ENCODE measurements around the gene HIVEP3. TPM values are rescaled to one million over a fixed set of nuclear protein-coding genes. Genes with fewer than 3 reads are reported as not detected.

Gene HIVEP3
- total RNA-seq, 5 donors from 2014 or later (not counting 1 experiment from before 2014, with no cell fraction given), result 7.0 to 15.3 (median 8.8) TPM

- Mint-ChIP-seq H3K27ac (peak overlapping the region; percentile 87 to 94), H3K9me3 (no peaks in the 10 kb centered on the region), H3K4me1 (peaks cover 70 to 93% (median 82%) of the 10 kb centered on the region in 3 donors), H3K36me3 (no peaks in the 10 kb centered on the region), H3K27me3 (no peaks in the 10 kb centered on the region), H3K4me3 (peak overlapping the region; percentile 63 to 78 (median 68))
- H3K27ac ChIP-seq (ENCODE audit: low read length), result peak overlapping the region; percentile 75
- peaks cover 29 to 79% of the 10 kb centered on the region in 2 experiments for H3K4me1 ChIP-seq (ENCODE audit: control insufficient read depth in 1 of 2, extremely low read depth in 1 of 2, insufficient read depth in 2 of 2, low read length in 2 of 2)
- no peaks in the 10 kb centered on the region for H3K9me3 ChIP-seq
- H3K27me3 ChIP-seq (replicated peaks in 1 of 2; ENCODE audit: control insufficient read depth in 2 of 2, extremely low read depth in 1 of 2, insufficient read depth in 2 of 2, low read length in 1 of 2), result no peaks in the 10 kb centered on the region
- peak overlapping the region; percentile 13 to 20 for H3K4me3 ChIP-seq (ENCODE audit: control insufficient read depth in 1 of 2, extremely low read depth in 1 of 2, low read length in 1 of 2)
- H3K36me3 ChIP-seq (ENCODE audit: control insufficient read depth in 2 of 2, extremely low read depth in 1 of 2, insufficient read depth in 1 of 2, low read length in 1 of 2), result no peaks in the 10 kb centered on the region
- ATAC-seq (replicated peaks in 1 of 4) (no peak), DNase-seq (no peak)
- CTCF ChIA-PET, result interaction anchor here in 1 of 2 donors (0.6 to 0.8 kb wide), 2 partner anchors 195 to 1280 kb away, joined by 4 to 5 read pairs; no protein-coding TSS in a partner anchor
- POLR2A ChIA-PET, result interaction anchor here (0.6 to 0.7 kb wide), 2 partner anchors 31 to 669 kb away, joined by 4 read pairs; no protein-coding TSS in a partner anchor
- 8% methylated on average over 2 of the region's 9 CpGs for WGBS (ENCODE audit: insufficient coverage)
Measured at GRCh38 chr1:41672641-41673361, 245.9 kb downstream of the HIVEP3 start.

- DNase-seq (no peak), ATAC-seq (replicated peaks in 1 of 4) (no peak)
- Mint-ChIP-seq H3K9me3 (no peaks in the 10 kb centered on the region), H3K4me1 (peaks cover 76 to 95% (median 85%) of the 10 kb centered on the region in 3 donors), H3K4me3 (peak overlapping the region in 2 of 3 donors; percentile 9 to 78), H3K27me3 (no peaks in the 10 kb centered on the region), H3K27ac (peak overlapping the region; percentile 87 to 94), H3K36me3 (no peaks in the 10 kb centered on the region)
- 100% methylated on average over 2 of the region's 4 CpGs for WGBS (ENCODE audit: insufficient coverage)
- ChIA-PET CTCF (no interaction called here), POLR2A (interaction anchor here in 1 of 2 donors (0.6 kb wide), 1 partner anchor 670 kb away, joined by 4 read pairs; no protein-coding TSS in a partner anchor)
- Histone ChIP-seq H3K36me3 (ENCODE audit: control insufficient read depth in 2 of 2, extremely low read depth in 1 of 2, insufficient read depth in 1 of 2, low read length in 1 of 2) (no peaks in the 10 kb centered on the region), H3K27ac (ENCODE audit: low read length) (peak overlapping the region; percentile 75), H3K9me3 (no peaks in the 10 kb centered on the region), H3K4me1 (ENCODE audit: control insufficient read depth in 1 of 2, extremely low read depth in 1 of 2, insufficient read depth in 2 of 2, low read length in 2 of 2) (peaks cover 34 to 85% of the 10 kb centered on the region in 2 experiments), H3K27me3 (replicated peaks in 1 of 2; ENCODE audit: control insufficient read depth in 2 of 2, extremely low read depth in 1 of 2, insufficient read depth in 2 of 2, low read length in 1 of 2) (no peaks in the 10 kb centered on the region), H3K4me3 (ENCODE audit: control insufficient read depth in 1 of 2, extremely low read depth in 1 of 2, low read length in 1 of 2) (no peak overlapping the region)
Measured at GRCh38 chr1:41672173-41672572, 246.5 kb downstream of the HIVEP3 start.

- Mint-ChIP-seq H3K4me3 (peak overlapping the region in 1 of 3 donors; percentile 78), H3K27ac (peak overlapping the region; percentile 87 to 94), H3K27me3 (no peaks in the 10 kb centered on the region), H3K9me3 (no peaks in the 10 kb centered on the region), H3K4me1 (peaks cover 86 to 96% (median 93%) of the 10 kb centered on the region in 3 donors), H3K36me3 (no peaks in the 10 kb centered on the region)
- CTCF ChIA-PET, result no interaction called here
- Histone ChIP-seq H3K4me3 (ENCODE audit: control insufficient read depth in 1 of 2, extremely low read depth in 1 of 2, low read length in 1 of 2) (no peak overlapping the region), H3K36me3 (ENCODE audit: control insufficient read depth in 2 of 2, extremely low read depth in 1 of 2, insufficient read depth in 1 of 2, low read length in 1 of 2) (no peaks in the 10 kb centered on the region), H3K9me3 (no peaks in the 10 kb centered on the region), H3K4me1 (ENCODE audit: control insufficient read depth in 1 of 2, extremely low read depth in 1 of 2, insufficient read depth in 2 of 2, low read length in 2 of 2) (peaks cover 36 to 94% of the 10 kb centered on the region in 2 experiments), H3K27ac (ENCODE audit: low read length) (no peak overlapping the region), H3K27me3 (replicated peaks in 1 of 2; ENCODE audit: control insufficient read depth in 2 of 2, extremely low read depth in 1 of 2, insufficient read depth in 2 of 2, low read length in 1 of 2) (no peaks in the 10 kb centered on the region)
- ATAC-seq (replicated peaks in 1 of 4) (no peak), DNase-seq (no peak)
- WGBS (ENCODE audit: insufficient coverage), result 94% methylated on average over 13 of the region's 15 CpGs
- POLR2A ChIA-PET, result no interaction called here
Measured at GRCh38 chr1:41671116-41671755, 247.5 kb downstream of the HIVEP3 start.

- Mint-ChIP-seq H3K27ac (peak overlapping the region; percentile 13 to 77), H3K4me3 (peak overlapping the region in 1 of 3 donors; percentile 1)
- no peak for ATAC-seq (replicated peaks in 1 of 4)
Measured at GRCh38 chr1:41670217-41670957, 248.3 kb downstream of the HIVEP3 start.

GRCh38 chr1:41668967-41669366, 249.8 kb downstream of the HIVEP3 start:
- H3K36me3 Mint-ChIP-seq, result no peaks in the 10 kb centered on the region
- no peaks in the 10 kb centered on the region for H3K27me3 Mint-ChIP-seq
- ATAC-seq (replicated peaks in 1 of 4) (no peak), DNase-seq (no peak)
- H3K4me1 Mint-ChIP-seq, result peaks cover 87 to 99% (median 94%) of the 10 kb centered on the region in 3 donors
- H3K9me3 Mint-ChIP-seq, result no peaks in the 10 kb centered on the region
- no peaks in the 10 kb centered on the region for H3K36me3 ChIP-seq (ENCODE audit: control insufficient read depth in 2 of 2, extremely low read depth in 1 of 2, insufficient read depth in 1 of 2, low read length in 1 of 2)
- ChIA-PET CTCF (no interaction called here), POLR2A (no interaction called here)
- no peak overlapping the region for H3K27ac ChIP-seq (ENCODE audit: low read length)
- peak overlapping the region in 1 of 3 donors; percentile 50 for H3K4me3 Mint-ChIP-seq
- no peaks in the 10 kb centered on the region for H3K27me3 ChIP-seq (replicated peaks in 1 of 2; ENCODE audit: control insufficient read depth in 2 of 2, extremely low read depth in 1 of 2, insufficient read depth in 2 of 2, low read length in 1 of 2)
- peaks cover 27 to 91% of the 10 kb centered on the region in 2 experiments for H3K4me1 ChIP-seq (ENCODE audit: control insufficient read depth in 1 of 2, extremely low read depth in 1 of 2, insufficient read depth in 2 of 2, low read length in 2 of 2)
- peak overlapping the region in 1 of 2 donors; percentile 35 for H3K27ac Mint-ChIP-seq
- 94% methylated on average over 3 of the region's 3 CpGs for WGBS (ENCODE audit: insufficient coverage)
- H3K4me3 ChIP-seq (ENCODE audit: control insufficient read depth in 1 of 2, extremely low read depth in 1 of 2, low read length in 1 of 2), result no peak overlapping the region
- H3K9me3 ChIP-seq, result no peaks in the 10 kb centered on the region

More at GRCh38 chr1:41670217-41670957, 248.3 kb downstream of the HIVEP3 start:
- Histone ChIP-seq H3K27me3 (replicated peaks in 1 of 2; ENCODE audit: control insufficient read depth in 2 of 2, extremely low read depth in 1 of 2, insufficient read depth in 2 of 2, low read length in 1 of 2) (no peaks in the 10 kb centered on the region), H3K4me3 (ENCODE audit: control insufficient read depth in 1 of 2, extremely low read depth in 1 of 2, low read length in 1 of 2) (no peak overlapping the region), H3K9me3 (no peaks in the 10 kb centered on the region), H3K36me3 (ENCODE audit: control insufficient read depth in 2 of 2, extremely low read depth in 1 of 2, insufficient read depth in 1 of 2, low read length in 1 of 2) (no peaks in the 10 kb centered on the region), H3K4me1 (ENCODE audit: control insufficient read depth in 1 of 2, extremely low read depth in 1 of 2, insufficient read depth in 2 of 2, low read length in 2 of 2) (peaks cover 36 to 97% of the 10 kb centered on the region in 2 experiments), H3K27ac (ENCODE audit: low read length) (no peak overlapping the region)
- Mint-ChIP-seq H3K9me3 (no peaks in the 10 kb centered on the region), H3K4me1 (peaks cover 88 to 99% (median 96%) of the 10 kb centered on the region in 3 donors), H3K27me3 (no peaks in the 10 kb centered on the region), H3K36me3 (no peaks in the 10 kb centered on the region)
- 60% methylated on average over 2 of the region's 4 CpGs for WGBS (ENCODE audit: insufficient coverage)
- CTCF ChIA-PET, result no interaction called here
- DNase-seq, result no peak
- POLR2A ChIA-PET, result no interaction called here

GRCh38 chr1:41668054-41668660, 250.6 kb downstream of the HIVEP3 start:
- no peak for ATAC-seq (replicated peaks in 1 of 4)
- no peaks in the 10 kb centered on the region for H3K9me3 Mint-ChIP-seq
- H3K27me3 ChIP-seq (replicated peaks in 1 of 2; ENCODE audit: control insufficient read depth in 2 of 2, extremely low read depth in 1 of 2, insufficient read depth in 2 of 2, low read length in 1 of 2), result no peaks in the 10 kb centered on the region
- no peak overlapping the region for H3K27ac ChIP-seq (ENCODE audit: low read length)
- H3K4me1 Mint-ChIP-seq, result peaks cover 85 to 95% (median 90%) of the 10 kb centered on the region in 3 donors
- WGBS (ENCODE audit: insufficient coverage), result 100% methylated on average over 4 of the region's 7 CpGs
- H3K9me3 ChIP-seq, result no peaks in the 10 kb centered on the region
- no peak for DNase-seq
- CTCF ChIA-PET, result no interaction called here
- H3K4me1 ChIP-seq (ENCODE audit: control insufficient read depth in 1 of 2, extremely low read depth in 1 of 2, insufficient read depth in 2 of 2, low read length in 2 of 2), result peaks cover 23 to 89% of the 10 kb centered on the region in 2 experiments
- POLR2A ChIA-PET, result interaction anchor here (0.5 to 0.7 kb wide), 2 partner anchors 21 to 130 kb away, joined by 3 to 5 read pairs; no protein-coding TSS in a partner anchor
- no peaks in the 10 kb centered on the region for H3K36me3 ChIP-seq (ENCODE audit: control insufficient read depth in 2 of 2, extremely low read depth in 1 of 2, insufficient read depth in 1 of 2, low read length in 1 of 2)
- peak overlapping the region in 1 of 3 donors; percentile 50 for H3K4me3 Mint-ChIP-seq
- peak overlapping the region; percentile 62 to 85 for H3K27ac Mint-ChIP-seq
- no peaks in the 10 kb centered on the region for H3K36me3 Mint-ChIP-seq
- no peaks in the 10 kb centered on the region for H3K27me3 Mint-ChIP-seq
- no peak overlapping the region for H3K4me3 ChIP-seq (ENCODE audit: control insufficient read depth in 1 of 2, extremely low read depth in 1 of 2, low read length in 1 of 2)

Measured in T-cell (primary cell).